CD4-positive, alpha-beta T cell (primary cell): ENCODE data around the gene CTSG. TPM values are rescaled to one million over a fixed set of nuclear protein-coding genes. Genes with fewer than 3 reads are reported as not detected.

Experiments
- ATAC-seq: fragments of 200-7000 bp; cut with Tn5 transposase; one replicate; pipeline ENCODE4 v1.10.0; 2022; ENCODE audit warnings: mild to moderate bottlenecking; ENCODE audit not compliant: poor library complexity
- CTCF ChIA-PET: fragments of 350-600 bp; sonication (Branson Sonifier 250); formaldehyde crosslinking; loops from one replicate; lab custom pipeline; 2021; ENCODE audit warnings: antibody characterized with exemption, inconsistent platforms; lab: Charles Lee
- POLR2A ChIA-PET: fragments of 350-600 bp; sonication (Branson Sonifier 250); formaldehyde crosslinking; loops from one replicate; lab custom pipeline; 2021; ENCODE audit warnings: antibody characterized with exemption, inconsistent platforms; lab: Charles Lee
- DNase-seq, 14 experiments: peaks; one replicate each; pipeline ENCODE4 v3.0.0-alpha.2; 2013 to 2020; ENCODE audit warnings: mixed read lengths in 2 of 14
- H3K27ac ChIP-seq, 2 donors: one replicate each; pipeline versions ENCODE4 v1.5.1 to v1.7.0; 2013; ENCODE audit warnings: low read length in 2 of 2, low read depth in 1 of 2, mild to moderate bottlenecking in 1 of 2
- H3K27me3 ChIP-seq, 2 experiments: 1 replicate in 1 of 2; 2 replicates in 1 of 2; pipeline versions ENCODE4 v1.6.1 to v1.7.0; 2013; ENCODE audit warnings: low read length in 2 of 2, control low read depth in 1 of 2, mild to moderate bottlenecking in 1 of 2, moderate library complexity in 1 of 2; ENCODE audit not compliant: insufficient read depth in 2 of 2, control insufficient read depth in 1 of 2
- H3K36me3 ChIP-seq: one replicate; pipeline ENCODE4 v1.6.1; 2013; ENCODE audit warnings: low read length, control low read depth; ENCODE audit not compliant: insufficient read depth
- H3K4me1 ChIP-seq: one replicate; pipeline ENCODE4 v1.6.1; 2013; ENCODE audit warnings: low read length, control low read depth; ENCODE audit not compliant: insufficient read depth
- H3K4me3 ChIP-seq: one replicate; pipeline ENCODE4 v1.5.1; 2013; ENCODE audit warnings: mild to moderate bottlenecking, low read length, moderate library complexity
- H3K9me3 ChIP-seq, 2 experiments: 1 replicate in 1 of 2; 2 replicates in 1 of 2; pipeline versions ENCODE4 v1.6.1 to v1.7.0; 2013; ENCODE audit warnings: low read length in 2 of 2, mild to moderate bottlenecking in 2 of 2, control low read depth in 1 of 2, moderate library complexity in 1 of 2; ENCODE audit not compliant: control insufficient read depth in 1 of 2, insufficient read depth in 1 of 2
- H3K27ac Mint-ChIP-seq: one replicate; pipeline ENCODE4 v1.8.0; 2020; ENCODE audit warnings: mixed read lengths
- H3K27me3 Mint-ChIP-seq: one replicate; pipeline ENCODE4 v1.8.0; 2021; ENCODE audit warnings: mixed read lengths
- H3K36me3 Mint-ChIP-seq: one replicate; pipeline ENCODE4 v1.8.0; 2021; ENCODE audit warnings: low read depth, mixed read lengths
- H3K4me1 Mint-ChIP-seq: one replicate; pipeline ENCODE4 v1.8.0; 2021; ENCODE audit warnings: low read depth, mixed read lengths
- H3K4me3 Mint-ChIP-seq: one replicate; pipeline ENCODE4 v1.8.0; 2020; ENCODE audit warnings: mild to moderate bottlenecking, mixed read lengths
- H3K9me3 Mint-ChIP-seq: one replicate; pipeline ENCODE4 v1.8.0; 2020; ENCODE audit warnings: mixed read lengths
- CTCF ChIP-seq: fragments of 200-600 bp; IDR thresholded peaks from one replicate; pipeline ENCODE4 v1.8.0; 2022; ENCODE audit warnings: antibody characterized with exemption, mild to moderate bottlenecking
- intact Hi-C, 2 experiments: fragments of 100-400 bp; cut with DNase I in 1 of 2; cut with micrococcal nuclease in 1 of 2; formaldehyde crosslinking; loops; one replicate each; pipeline versions ENCODE4 v1.15.1 to v1.9.0; 2023 to 2025; cut with DNase I, micrococcal nuclease
- polyA plus RNA-seq, 2 donors: library from polyadenylated mRNA; unstranded; fragments of 120-200 nt; gene quantifications; one replicate each; pipeline ENCODE4 v1.2.1, GENCODE V29; 2013
- total RNA-seq, 174 experiments: library from RNA in 2 of 174; stranded (reverse) in 2 of 174; gene quantifications; one replicate each; pipeline ENCODE4 v1.2.3 and lab custom pipeline; 2021 to 2026

Gene CTSG, protein sequence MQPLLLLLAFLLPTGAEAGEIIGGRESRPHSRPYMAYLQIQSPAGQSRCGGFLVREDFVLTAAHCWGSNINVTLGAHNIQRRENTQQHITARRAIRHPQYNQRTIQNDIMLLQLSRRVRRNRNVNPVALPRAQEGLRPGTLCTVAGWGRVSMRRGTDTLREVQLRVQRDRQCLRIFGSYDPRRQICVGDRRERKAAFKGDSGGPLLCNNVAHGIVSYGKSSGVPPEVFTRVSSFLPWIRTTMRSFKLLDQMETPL
- not detected for total RNA-seq
- polyA plus RNA-seq (2013, experiment 1 of 2) = not detected
- not detected for polyA plus RNA-seq (2013, experiment 2 of 2)
- 0 to 3.5 (median 0) reads per million in 172 experiments for total RNA-seq (lab: John Stamatoyannopoulos, UW)

- POLR2A ChIA-PET = no interaction called here
- Mint-ChIP-seq H3K27me3 (no peaks in the 10 kb centered on the region), H3K36me3 (no peaks in the 10 kb centered on the region), H3K9me3 (no peaks in the 10 kb centered on the region), H3K27ac (no peak within 1 kb of the TSS), H3K4me1 (no peaks in the 10 kb centered on the region), H3K4me3 (no peak within 1 kb of the TSS)
- Histone ChIP-seq H3K27ac (no peak within 1 kb of the TSS), H3K36me3 (no peaks in the 10 kb centered on the region), H3K27me3 (no peaks in the 10 kb centered on the region), H3K4me1 (no peaks in the 10 kb centered on the region), H3K9me3 (no peaks in the 10 kb centered on the region), H3K4me3 (no peak within 1 kb of the TSS)
- CTCF ChIA-PET = no interaction called here
- intact Hi-C loops = no loop called here
- DNase-seq (peak in 2 of 14 experiments; percentile 3 to 7), ATAC-seq (no peak)
- no peak for TF ChIP-seq CTCF
Measured at GRCh38 chr14:24576182-24576581, at the start of gene CTSG. CTSG (minus strand) TSS chr14:24576250; CDS start chr14:24576223, 27 bp downstream.

DNA sequence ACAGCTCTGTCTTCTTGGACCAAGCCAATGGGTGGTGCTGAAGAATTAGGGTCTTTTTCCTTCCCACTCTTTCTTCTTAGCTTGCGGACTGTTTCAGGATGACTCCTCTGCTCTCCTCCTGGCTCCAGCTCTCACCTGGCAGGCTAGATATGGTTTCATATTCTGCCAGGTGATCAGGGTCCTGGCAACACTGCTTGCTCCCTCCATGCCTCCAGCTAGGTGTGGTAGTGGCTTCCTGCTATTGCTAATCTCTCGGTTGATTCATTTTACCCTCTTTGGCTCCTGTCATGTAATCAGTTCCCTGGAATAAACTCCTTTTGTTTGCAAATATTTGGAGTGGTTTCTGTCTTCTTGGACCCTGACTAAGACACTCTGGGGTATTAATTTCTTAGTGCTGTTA lies 37.7 kb upstream of the CTSG start:
- Histone ChIP-seq H3K27ac (no peak overlapping the region), H3K4me1 (peaks cover 7% of the 10 kb centered on the region), H3K27me3 (no peaks in the 10 kb centered on the region), H3K36me3 (no peaks in the 10 kb centered on the region), H3K9me3 (no peaks in the 10 kb centered on the region), H3K4me3 (no peak overlapping the region)
- no peak overlapping the region for H3K4me3 Mint-ChIP-seq
- H3K36me3 Mint-ChIP-seq = no peaks in the 10 kb centered on the region
- no peaks in the 10 kb centered on the region for H3K4me1 Mint-ChIP-seq
- no peak overlapping the region for H3K27ac Mint-ChIP-seq
- DNase-seq = no peak
- H3K27me3 Mint-ChIP-seq = no peaks in the 10 kb centered on the region
- POLR2A ChIA-PET = no interaction called here
- intact Hi-C loops = no loop called here
- H3K9me3 Mint-ChIP-seq = no peaks in the 10 kb centered on the region
- CTCF ChIA-PET = no interaction called here
- no peak for TF ChIP-seq CTCF
- no peak for ATAC-seq

GRCh38 chr14:24613241-24613640 lies 37.2 kb upstream of the CTSG start:
- Mint-ChIP-seq H3K4me3 (no peak overlapping the region), H3K27me3 (no peaks in the 10 kb centered on the region), H3K4me1 (no peaks in the 10 kb centered on the region), H3K27ac (no peak overlapping the region), H3K36me3 (no peaks in the 10 kb centered on the region), H3K9me3 (no peaks in the 10 kb centered on the region)
- CTCF ChIA-PET = no interaction called here
- Histone ChIP-seq H3K27ac (no peak overlapping the region), H3K36me3 (no peaks in the 10 kb centered on the region), H3K4me1 (peaks cover 7% of the 10 kb centered on the region), H3K27me3 (no peaks in the 10 kb centered on the region), H3K9me3 (no peaks in the 10 kb centered on the region), H3K4me3 (no peak overlapping the region)
- POLR2A ChIA-PET = no interaction called here
- no peak for TF ChIP-seq CTCF
- intact Hi-C loops = no loop called here
- DNase-seq (no peak), ATAC-seq (no peak)
